GDM1 (cell line): Measurements from ENCODE around the gene GDAP1L1.
"Not testable (repeated sequence)": the region's sequence is repeated elsewhere in the genome, so short reads cannot be mapped to it uniquely, and the experiment has no call there.

Experiments
- DNase-seq: peaks from one replicate; lab custom pipeline; 2025; lab: John Stamatoyannopoulos, UW

The GDAP1L1 gene

GRCh38 chr20:44254073-44254472 lies 7.0 kb downstream of the GDAP1L1 start:
- DNase-seq: no peak

DNA sequence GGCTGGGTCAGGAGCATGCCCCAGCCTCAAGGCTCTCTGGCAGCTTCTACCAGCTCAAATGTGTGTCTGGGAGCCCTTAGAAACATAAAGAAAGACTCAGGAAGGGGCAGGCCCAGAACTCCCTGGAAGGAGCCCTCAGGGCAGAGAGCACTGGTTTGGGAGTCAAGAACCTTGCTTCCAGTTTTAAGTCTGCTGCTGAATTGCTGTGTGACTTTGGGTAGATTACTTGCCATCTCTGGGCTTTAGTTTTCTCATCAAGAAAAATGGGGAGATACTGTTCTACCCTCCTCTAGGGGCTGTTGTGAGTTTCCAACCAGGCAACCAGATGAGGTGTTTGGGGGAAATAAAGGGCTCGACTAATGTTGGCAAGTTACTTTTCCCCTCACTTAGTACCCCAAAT lies 8.8 kb downstream of the GDAP1L1 start:
- no peak for DNase-seq

GRCh38 chr20:44256961-44257360 lies 9.9 kb downstream of the GDAP1L1 start:
- DNase-seq: no peak

DNA sequence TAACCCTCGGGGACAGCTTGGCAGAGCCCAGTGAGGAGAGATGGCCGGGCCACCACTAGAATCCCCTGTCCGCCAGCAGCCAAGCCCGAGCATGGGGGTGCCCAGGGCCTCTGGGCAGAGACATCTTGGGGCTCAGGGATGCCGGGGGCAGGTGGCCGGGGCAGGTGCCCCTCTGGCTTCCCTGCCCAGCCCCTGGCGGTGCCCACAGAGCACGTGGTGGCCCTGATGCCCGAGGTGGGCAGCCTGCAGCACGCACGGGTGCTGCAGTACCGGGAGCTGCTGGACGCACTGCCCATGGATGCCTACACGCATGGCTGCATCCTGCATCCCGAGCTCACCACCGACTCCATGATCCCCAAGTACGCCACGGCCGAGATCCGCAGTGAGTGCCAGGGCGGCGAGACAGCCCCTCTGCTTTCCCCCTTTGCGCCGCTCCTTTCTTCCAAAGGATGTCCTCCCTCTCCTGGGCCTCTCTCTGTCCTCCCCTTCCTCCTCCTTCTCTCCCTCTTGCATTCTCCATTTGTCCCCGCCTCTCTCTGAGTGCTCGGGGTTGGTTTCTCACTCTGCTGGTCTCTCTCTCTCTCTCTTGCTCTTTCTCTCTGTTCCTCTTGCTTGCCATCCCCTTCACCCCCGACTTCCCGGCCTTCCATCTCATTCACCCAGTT lies 11.2 kb downstream of the GDAP1L1 start:
- no peak for DNase-seq

DNA sequence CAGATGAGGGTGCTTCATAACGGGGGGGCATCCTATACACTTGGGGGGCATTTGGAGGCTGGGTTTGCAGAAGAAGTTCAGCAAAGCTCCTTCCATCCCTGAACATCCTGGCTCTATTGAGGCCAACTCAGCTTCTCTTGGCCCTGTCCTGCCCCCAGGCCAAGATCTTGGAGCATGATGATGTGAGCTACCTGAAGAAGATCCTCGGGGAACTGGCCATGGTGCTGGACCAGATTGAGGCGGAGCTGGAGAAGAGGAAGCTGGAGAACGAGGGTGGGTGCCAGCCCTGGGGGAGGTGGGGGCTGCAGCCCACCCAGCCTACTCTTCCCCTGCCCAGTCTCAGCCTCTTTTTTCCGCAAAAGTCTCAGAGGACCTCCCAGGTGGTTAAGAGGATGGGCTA lies 17.2 kb downstream of the GDAP1L1 start:
- no peak for DNase-seq

GRCh38 chr20:44268802-44269201 lies 21.7 kb downstream of the GDAP1L1 start:
- DNase-seq: no peak

DNA sequence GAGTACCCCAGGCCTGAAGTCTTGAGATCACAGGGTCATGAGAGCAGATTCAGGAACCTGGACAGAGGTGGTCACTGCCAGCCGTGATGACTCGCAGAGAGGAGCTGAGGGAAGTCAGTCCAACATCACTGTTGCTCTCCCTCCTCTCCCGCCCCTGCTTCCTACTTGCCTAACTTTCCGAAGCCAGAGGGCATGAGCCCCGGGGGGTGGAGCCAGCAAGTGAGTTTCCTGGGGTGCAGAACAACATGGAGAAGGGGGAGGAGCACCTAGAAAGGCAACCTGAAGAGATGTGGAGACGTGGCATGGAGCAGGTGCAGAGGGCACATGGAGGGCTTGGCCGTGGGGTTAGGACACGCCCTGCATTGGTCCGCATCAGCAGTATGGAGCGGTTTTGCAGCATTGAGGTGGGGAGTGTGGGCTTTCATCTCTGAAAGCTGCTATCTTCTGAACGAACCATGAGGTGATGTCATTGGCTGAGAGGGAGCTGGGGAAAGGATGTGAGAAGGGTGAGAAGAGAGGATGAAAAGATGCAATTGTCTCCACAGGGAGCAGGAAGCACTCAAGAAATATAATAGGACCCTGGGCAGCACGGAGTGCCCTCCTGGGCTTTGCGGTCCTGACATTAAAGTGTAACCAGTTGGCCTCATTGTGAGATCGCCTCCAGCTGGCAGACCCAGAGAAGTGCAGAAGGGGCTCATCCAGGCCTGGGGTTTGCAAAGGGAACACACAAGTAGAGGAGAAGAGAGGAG lies 25.0 kb downstream of the GDAP1L1 start:
- no peak for DNase-seq

- DNase-seq: no peak
These were observed 26.4 kb downstream of the GDAP1L1 start for GRCh38 chr20:44273231-44274215.

DNA sequence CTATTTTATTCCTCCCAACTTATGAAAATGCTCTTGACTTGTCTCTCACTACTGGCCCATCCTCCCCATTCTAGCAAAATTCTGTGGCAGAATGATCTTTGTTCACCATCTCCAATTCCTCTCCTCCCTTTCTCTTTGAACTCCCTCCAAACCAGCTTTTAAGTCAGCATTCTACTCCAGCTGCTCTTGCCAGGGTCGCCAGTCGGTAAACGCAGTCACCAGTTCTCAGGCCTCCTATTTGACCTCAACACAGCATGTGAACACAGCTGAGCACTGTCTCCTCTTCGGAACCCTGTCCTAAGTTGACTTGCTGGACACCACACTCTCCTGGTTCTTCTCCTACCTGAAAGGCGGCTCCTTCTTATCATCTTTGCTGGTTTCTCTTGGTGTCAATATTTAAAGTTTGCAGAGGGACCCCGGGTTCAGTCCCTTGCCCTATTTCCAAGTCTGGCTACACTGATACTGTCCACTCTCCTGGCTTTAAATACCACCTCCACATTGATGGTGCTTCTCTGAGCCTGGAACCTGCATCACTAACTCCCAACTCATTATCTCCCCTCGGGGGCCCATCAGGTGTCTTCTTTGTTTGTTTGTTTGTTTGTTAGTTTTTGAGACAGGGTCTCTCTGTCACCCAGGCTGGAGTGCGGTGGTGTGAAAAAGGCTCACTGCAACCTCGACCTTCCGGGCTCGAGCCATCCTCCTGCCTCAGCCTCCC lies 27.4 kb downstream of the GDAP1L1 start:
- no peak for DNase-seq

GRCh38 chr20:44279228-44279627 lies 32.1 kb downstream of the GDAP1L1 start:
- no peak for DNase-seq

GRCh38 chr20:44280387-44280786 lies 33.3 kb downstream of the GDAP1L1 start:
- DNase-seq: no peak

DNA sequence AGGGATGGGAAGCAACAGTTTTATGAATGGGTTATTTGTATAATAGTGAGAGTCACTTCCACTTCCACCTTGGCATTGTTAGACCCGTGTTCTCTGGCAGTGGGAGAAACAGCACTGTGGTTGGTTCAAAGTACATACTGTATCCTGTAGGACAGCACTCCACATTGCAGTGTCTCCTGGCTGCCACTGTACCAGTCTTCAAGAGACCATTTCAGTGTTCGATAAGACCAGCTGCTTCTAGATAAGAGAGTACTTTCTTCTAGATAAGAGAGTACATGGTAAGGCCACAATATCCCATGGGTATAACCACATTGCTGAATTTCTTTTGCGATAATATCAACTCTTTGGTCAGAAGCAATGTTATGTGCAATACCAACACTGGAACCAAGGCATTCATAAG lies 35.1 kb downstream of the GDAP1L1 start:
- no peak for DNase-seq

- DNase-seq: no peak
These were observed 36.9 kb downstream of the GDAP1L1 start for GRCh38 chr20:44284032-44284431.

- DNase-seq: no peak
These were observed 40.4 kb downstream of the GDAP1L1 start for GRCh38 chr20:44287272-44288097.

- DNase-seq: no peak
These were observed 41.1 kb downstream of the GDAP1L1 start for GRCh38 chr20:44288252-44288651.

DNA sequence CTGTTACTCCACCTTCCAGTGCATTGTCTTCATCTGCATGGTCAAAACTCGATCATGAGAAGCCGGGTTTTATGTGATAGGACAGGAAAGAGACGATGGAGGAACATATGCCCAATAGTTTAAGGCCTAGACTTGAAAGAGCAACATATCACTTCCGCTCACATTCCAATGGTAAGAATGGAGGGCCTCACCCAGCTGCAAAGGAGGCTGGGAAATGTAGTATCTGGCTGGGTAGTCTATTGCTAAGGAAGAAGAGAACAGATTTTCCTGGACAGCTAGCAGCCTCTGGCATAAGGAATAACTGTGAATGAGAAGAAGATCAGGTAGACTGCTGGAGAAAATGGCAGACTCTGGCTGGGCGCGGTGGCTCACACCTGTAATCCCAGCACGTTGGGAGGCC lies 44.6 kb downstream of the GDAP1L1 start:
- no peak for DNase-seq

- DNase-seq: no peak
These were observed 48.9 kb downstream of the GDAP1L1 start for GRCh38 chr20:44296011-44296410.

DNA sequence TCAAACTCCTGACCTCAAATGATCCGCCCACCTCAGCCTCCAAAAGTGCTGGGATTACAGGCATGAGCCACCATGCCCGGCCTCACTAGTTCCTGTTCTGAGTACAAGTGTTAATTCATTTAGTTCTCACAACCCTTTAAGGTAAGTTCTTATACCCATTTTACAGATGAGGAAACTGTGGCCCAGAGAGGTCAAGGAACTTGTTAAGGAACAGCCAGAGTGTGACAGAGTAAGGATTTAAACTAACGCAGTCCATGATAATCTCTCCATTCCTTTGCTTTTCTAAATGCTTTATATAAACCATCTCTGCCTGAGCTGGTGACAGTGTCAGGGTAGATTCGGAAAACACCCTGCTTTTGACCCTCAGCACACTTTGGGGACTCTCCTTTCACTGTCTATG lies 50.6 kb downstream of the GDAP1L1 start:
- no peak for DNase-seq

DNA sequence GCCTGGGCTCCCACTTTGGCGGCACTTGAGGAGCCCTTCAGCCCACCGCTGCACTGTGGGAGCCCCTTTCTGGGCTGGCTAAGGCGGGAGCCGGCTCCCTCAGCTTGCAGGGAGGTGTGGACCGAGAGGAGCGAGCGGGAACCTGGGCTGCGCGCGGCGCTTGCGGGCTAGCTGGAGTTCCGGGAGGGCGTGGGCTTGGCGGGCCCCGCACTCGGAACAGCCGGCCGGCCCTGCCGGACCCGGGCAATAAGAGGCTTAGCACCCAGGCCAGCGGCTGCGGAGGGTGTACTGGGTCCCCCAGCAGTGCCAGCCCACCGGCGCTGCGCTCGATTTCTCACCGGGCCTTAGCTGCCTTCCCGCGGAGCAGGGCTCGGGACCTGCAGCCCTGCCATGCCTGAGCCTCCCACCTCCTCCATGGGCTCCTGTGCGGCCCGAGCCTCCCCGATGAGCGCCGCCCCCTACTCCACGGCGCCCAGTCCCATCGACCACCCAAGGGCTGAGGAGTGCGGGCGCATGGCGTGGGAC lies 52.0 kb downstream of the GDAP1L1 start:
- DNase-seq: not testable (repeated sequence)

DNA sequence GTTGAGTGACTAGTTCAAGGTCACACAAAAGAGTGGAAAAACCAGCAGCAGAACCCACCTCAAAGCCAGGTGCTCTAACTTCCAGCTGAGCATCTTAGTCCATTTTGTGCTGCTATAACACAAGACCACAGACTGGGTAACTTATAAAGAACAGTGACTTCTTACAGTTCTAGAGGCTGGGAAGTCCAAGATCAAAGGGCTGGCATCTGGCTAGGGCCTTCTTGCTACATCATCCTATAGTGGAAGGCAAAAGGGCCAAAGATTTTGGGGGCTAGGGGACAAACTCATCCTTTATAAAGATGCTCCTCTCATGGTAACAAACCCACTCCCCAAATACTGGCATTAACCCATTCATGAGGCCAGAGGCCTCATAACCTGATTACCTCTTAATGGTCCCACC lies 54.2 kb downstream of the GDAP1L1 start:
- no peak for DNase-seq
